Measurements from ENCODE around the gene GK2.

GK2 gene

GRCh38 chr4:79408063-79408462 is at the start of gene GK2:
GK2 (minus strand) TSS chr4:79408228; CDS start chr4:79408200, 28 bp downstream.
- H3K9me3 ChIP-seq (ENCODE audit: low read length): no peaks in the 10 kb centered on the region
- H2AFZ ChIP-seq (ENCODE audit: low read depth, low read length): no peak within 1 kb of the TSS
- H3K36me3 ChIP-seq (ENCODE audit: insufficient read depth, low read length): no peaks in the 10 kb centered on the region
- H3K4me1 ChIP-seq (ENCODE audit: insufficient read depth, low read length): peaks cover 8% of the 10 kb centered on the region
- H3K27me3 ChIP-seq (ENCODE audit: insufficient read depth, low read length): no peaks in the 10 kb centered on the region
- H3K4me3 ChIP-seq (ENCODE audit: low read length): no peak within 1 kb of the TSS

- Histone ChIP-seq H3K9me3 (ENCODE audit: low read length) (no peaks in the 10 kb centered on the region), H2AFZ (ENCODE audit: low read depth, low read length) (no peak overlapping the region), H3K36me3 (ENCODE audit: insufficient read depth, low read length) (no peaks in the 10 kb centered on the region), H3K4me3 (ENCODE audit: low read length) (no peak overlapping the region), H3K27me3 (ENCODE audit: insufficient read depth, low read length) (no peaks in the 10 kb centered on the region), H3K4me1 (ENCODE audit: insufficient read depth, low read length) (no peaks in the 10 kb centered on the region)
These were observed 47.2 kb upstream of the GK2 start for GRCh38 chr4:79455216-79455615.

GRCh38 chr4:79454656-79455055 is 46.6 kb upstream of the GK2 start:
- no peak overlapping the region for H2AFZ ChIP-seq (ENCODE audit: low read depth, low read length)
- H3K27me3 ChIP-seq (ENCODE audit: insufficient read depth, low read length): no peaks in the 10 kb centered on the region
- no peak overlapping the region for H3K4me3 ChIP-seq (ENCODE audit: low read length)
- no peaks in the 10 kb centered on the region for H3K4me1 ChIP-seq (ENCODE audit: insufficient read depth, low read length)
- H3K36me3 ChIP-seq (ENCODE audit: insufficient read depth, low read length): no peaks in the 10 kb centered on the region
- H3K9me3 ChIP-seq (ENCODE audit: low read length): no peaks in the 10 kb centered on the region

- H2AFZ ChIP-seq (ENCODE audit: low read depth, low read length): no peak overlapping the region
- H3K4me1 ChIP-seq (ENCODE audit: insufficient read depth, low read length): no peaks in the 10 kb centered on the region
- no peaks in the 10 kb centered on the region for H3K9me3 ChIP-seq (ENCODE audit: low read length)
- no peak overlapping the region for H3K4me3 ChIP-seq (ENCODE audit: low read length)
- H3K27me3 ChIP-seq (ENCODE audit: insufficient read depth, low read length): no peaks in the 10 kb centered on the region
- no peaks in the 10 kb centered on the region for H3K36me3 ChIP-seq (ENCODE audit: insufficient read depth, low read length)
These were observed 42.0 kb upstream of the GK2 start for GRCh38 chr4:79450053-79450452.

GRCh38 chr4:79446145-79446544 is 38.1 kb upstream of the GK2 start:
- Histone ChIP-seq H3K9me3 (ENCODE audit: low read length) (no peaks in the 10 kb centered on the region), H3K36me3 (ENCODE audit: insufficient read depth, low read length) (no peaks in the 10 kb centered on the region), H3K27me3 (ENCODE audit: insufficient read depth, low read length) (no peaks in the 10 kb centered on the region), H3K4me1 (ENCODE audit: insufficient read depth, low read length) (peaks cover 2% of the 10 kb centered on the region), H3K4me3 (ENCODE audit: low read length) (no peak overlapping the region), H2AFZ (ENCODE audit: low read depth, low read length) (no peak overlapping the region)

GRCh38 chr4:79445371-79445781 is 37.3 kb upstream of the GK2 start:
- Histone ChIP-seq H3K4me1 (ENCODE audit: insufficient read depth, low read length) (peaks cover 2% of the 10 kb centered on the region), H2AFZ (ENCODE audit: low read depth, low read length) (no peak overlapping the region), H3K36me3 (ENCODE audit: insufficient read depth, low read length) (no peaks in the 10 kb centered on the region), H3K27me3 (ENCODE audit: insufficient read depth, low read length) (no peaks in the 10 kb centered on the region), H3K9me3 (ENCODE audit: low read length) (no peaks in the 10 kb centered on the region), H3K4me3 (ENCODE audit: low read length) (no peak overlapping the region)

- Histone ChIP-seq H3K4me3 (ENCODE audit: low read length) (no peak overlapping the region), H3K36me3 (ENCODE audit: insufficient read depth, low read length) (no peaks in the 10 kb centered on the region), H2AFZ (ENCODE audit: low read depth, low read length) (no peak overlapping the region), H3K9me3 (ENCODE audit: low read length) (no peaks in the 10 kb centered on the region), H3K4me1 (ENCODE audit: insufficient read depth, low read length) (peaks cover 2% of the 10 kb centered on the region), H3K27me3 (ENCODE audit: insufficient read depth, low read length) (no peaks in the 10 kb centered on the region)
These were observed 34.4 kb upstream of the GK2 start for GRCh38 chr4:79442422-79442821.

- H2AFZ ChIP-seq (ENCODE audit: low read depth, low read length): no peak overlapping the region
- H3K36me3 ChIP-seq (ENCODE audit: insufficient read depth, low read length): no peaks in the 10 kb centered on the region
- no peaks in the 10 kb centered on the region for H3K9me3 ChIP-seq (ENCODE audit: low read length)
- H3K4me1 ChIP-seq (ENCODE audit: insufficient read depth, low read length): peaks cover 2% of the 10 kb centered on the region
- H3K4me3 ChIP-seq (ENCODE audit: low read length): no peak overlapping the region
- no peaks in the 10 kb centered on the region for H3K27me3 ChIP-seq (ENCODE audit: insufficient read depth, low read length)
These were observed 31.5 kb upstream of the GK2 start for GRCh38 chr4:79439489-79439888.

DNA sequence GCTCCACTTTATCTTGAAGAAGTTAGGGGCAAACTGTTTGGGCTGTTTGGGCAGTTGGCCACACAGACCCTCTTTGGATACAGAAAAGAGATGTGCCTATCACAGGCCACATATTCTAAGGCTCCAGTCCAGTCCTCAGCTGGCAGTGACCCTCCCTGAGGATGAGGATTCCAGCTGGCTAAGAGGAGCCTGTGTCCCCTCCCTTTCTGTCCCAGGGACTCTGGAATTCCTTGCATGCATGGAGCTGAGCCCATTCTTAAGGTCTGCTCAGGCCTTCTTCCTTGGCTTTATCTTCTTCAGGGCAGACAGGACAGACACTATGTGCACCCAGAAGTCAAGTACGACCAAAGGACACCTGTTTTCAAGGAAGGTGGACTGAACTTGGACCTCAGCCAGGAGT is 23.8 kb upstream of the GK2 start:
- Histone ChIP-seq H3K4me3 (ENCODE audit: low read length) (no peak overlapping the region), H3K36me3 (ENCODE audit: insufficient read depth, low read length) (no peaks in the 10 kb centered on the region), H2AFZ (ENCODE audit: low read depth, low read length) (no peak overlapping the region), H3K9me3 (ENCODE audit: low read length) (no peaks in the 10 kb centered on the region), H3K4me1 (ENCODE audit: insufficient read depth, low read length) (no peaks in the 10 kb centered on the region), H3K27me3 (ENCODE audit: insufficient read depth, low read length) (no peaks in the 10 kb centered on the region)

DNA sequence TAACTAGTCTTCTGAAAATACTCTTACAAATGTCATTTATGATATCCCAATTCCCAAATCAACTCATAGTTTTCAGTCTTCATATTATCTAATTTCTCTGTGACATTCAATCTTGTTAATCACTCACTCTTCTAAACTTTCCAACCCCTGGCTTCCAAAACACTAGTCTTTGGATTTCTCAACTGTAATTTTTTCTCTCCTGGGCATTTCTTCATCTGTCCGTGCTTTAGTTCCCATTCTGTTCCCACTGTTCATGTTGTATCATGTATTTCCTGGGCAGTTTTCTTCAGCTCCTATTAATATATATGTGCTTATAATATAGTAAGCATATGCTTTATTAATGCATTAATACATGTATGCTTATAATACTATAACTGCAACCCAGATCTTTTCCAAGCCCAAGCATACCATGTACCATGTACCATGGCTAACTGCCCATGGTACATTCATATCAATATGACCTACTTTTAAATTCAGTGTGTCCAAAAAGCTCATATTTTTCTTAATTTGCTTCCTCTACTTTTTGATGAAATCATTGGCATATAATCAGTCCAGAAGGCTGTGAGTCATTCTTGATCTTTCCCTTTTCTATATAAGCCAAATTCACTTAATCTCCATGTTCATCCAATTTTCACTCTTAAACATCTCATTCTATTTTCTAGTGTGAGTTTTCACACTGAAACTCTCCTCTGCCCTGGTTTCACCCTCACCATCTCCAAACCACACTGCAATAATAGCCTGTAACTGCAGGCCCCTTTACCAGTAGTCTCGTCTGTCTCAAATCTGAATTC is 21.3 kb upstream of the GK2 start:
- no peaks in the 10 kb centered on the region for H3K9me3 ChIP-seq (ENCODE audit: low read length)
- H3K27me3 ChIP-seq (ENCODE audit: insufficient read depth, low read length): no peaks in the 10 kb centered on the region
- no peaks in the 10 kb centered on the region for H3K36me3 ChIP-seq (ENCODE audit: insufficient read depth, low read length)
- no peak overlapping the region for H3K4me3 ChIP-seq (ENCODE audit: low read length)
- no peak overlapping the region for H2AFZ ChIP-seq (ENCODE audit: low read depth, low read length)
- H3K4me1 ChIP-seq (ENCODE audit: insufficient read depth, low read length): no peaks in the 10 kb centered on the region

DNA sequence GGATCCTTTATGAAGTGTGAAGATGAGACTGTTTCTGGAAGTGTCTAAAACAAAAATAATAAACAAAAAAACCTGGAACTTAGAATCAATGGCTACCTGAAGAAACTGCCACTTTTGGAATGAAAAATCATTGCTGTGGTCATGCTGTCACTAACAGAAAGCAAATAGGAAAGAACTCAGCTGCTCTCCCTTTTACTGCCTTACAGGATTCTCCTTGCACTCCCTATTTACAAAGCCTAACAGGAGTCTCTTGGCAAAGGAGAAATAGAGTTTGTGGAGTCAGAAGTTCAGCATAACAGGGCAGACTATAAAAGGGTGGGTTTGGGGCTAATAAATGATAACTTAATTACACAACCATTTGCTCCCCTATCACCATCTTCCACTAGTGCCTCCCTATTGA is 19.0 kb upstream of the GK2 start:
- Histone ChIP-seq H3K9me3 (ENCODE audit: low read length) (no peaks in the 10 kb centered on the region), H3K36me3 (ENCODE audit: insufficient read depth, low read length) (no peaks in the 10 kb centered on the region), H3K27me3 (ENCODE audit: insufficient read depth, low read length) (no peaks in the 10 kb centered on the region), H3K4me1 (ENCODE audit: insufficient read depth, low read length) (no peaks in the 10 kb centered on the region), H2AFZ (ENCODE audit: low read depth, low read length) (no peak overlapping the region), H3K4me3 (ENCODE audit: low read length) (no peak overlapping the region)

DNA sequence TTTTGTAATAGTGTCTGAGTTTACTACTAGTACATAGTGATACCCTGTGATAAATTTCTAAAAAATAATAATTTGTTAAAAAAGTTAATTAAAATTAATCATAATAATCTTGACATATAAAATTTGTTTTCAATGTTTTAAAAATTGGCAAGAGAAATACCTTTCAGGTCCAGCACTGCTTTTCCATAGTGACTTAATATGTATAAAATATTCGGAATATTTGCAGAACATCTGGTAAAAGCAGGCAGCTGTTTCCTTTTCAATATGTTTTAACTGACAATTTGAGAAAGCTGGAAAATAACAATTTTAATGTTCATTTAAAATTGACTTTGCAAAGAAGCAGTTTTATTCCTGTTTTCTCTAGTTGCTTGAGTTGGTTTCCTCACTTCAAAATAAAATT is 17.6 kb upstream of the GK2 start:
- no peaks in the 10 kb centered on the region for H3K4me1 ChIP-seq (ENCODE audit: insufficient read depth, low read length)
- no peak overlapping the region for H3K4me3 ChIP-seq (ENCODE audit: low read length)
- H3K9me3 ChIP-seq (ENCODE audit: low read length): no peaks in the 10 kb centered on the region
- no peak overlapping the region for H2AFZ ChIP-seq (ENCODE audit: low read depth, low read length)
- no peaks in the 10 kb centered on the region for H3K27me3 ChIP-seq (ENCODE audit: insufficient read depth, low read length)
- no peaks in the 10 kb centered on the region for H3K36me3 ChIP-seq (ENCODE audit: insufficient read depth, low read length)

- H3K36me3 ChIP-seq (ENCODE audit: insufficient read depth, low read length): no peaks in the 10 kb centered on the region
- no peaks in the 10 kb centered on the region for H3K27me3 ChIP-seq (ENCODE audit: insufficient read depth, low read length)
- no peak overlapping the region for H3K4me3 ChIP-seq (ENCODE audit: low read length)
- no peaks in the 10 kb centered on the region for H3K9me3 ChIP-seq (ENCODE audit: low read length)
- no peaks in the 10 kb centered on the region for H3K4me1 ChIP-seq (ENCODE audit: insufficient read depth, low read length)
- H2AFZ ChIP-seq (ENCODE audit: low read depth, low read length): no peak overlapping the region
These were observed 13.5 kb upstream of the GK2 start for GRCh38 chr4:79421483-79421882.

DNA sequence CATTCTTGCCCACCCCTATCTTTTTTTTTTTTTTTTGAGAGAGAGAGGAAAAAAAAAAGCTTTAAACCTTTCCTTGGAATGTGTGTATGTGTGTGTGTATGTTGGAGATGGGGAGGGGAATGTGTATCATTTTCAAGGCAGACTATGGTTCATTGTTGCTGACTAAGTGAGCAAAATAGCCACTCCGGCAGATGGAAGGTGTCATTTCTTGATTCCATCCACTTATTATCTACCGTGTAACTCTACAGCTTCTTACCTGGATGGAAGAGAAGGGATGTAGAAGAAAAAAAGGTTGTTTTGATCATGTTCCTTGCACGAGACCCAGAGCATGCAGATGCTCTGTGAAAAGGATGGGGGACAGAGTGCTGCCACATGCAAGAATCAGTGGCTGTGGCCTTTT is 5.9 kb upstream of the GK2 start:
- Histone ChIP-seq H3K27me3 (ENCODE audit: insufficient read depth, low read length) (no peaks in the 10 kb centered on the region), H3K4me1 (ENCODE audit: insufficient read depth, low read length) (peaks cover 19% of the 10 kb centered on the region), H3K9me3 (ENCODE audit: low read length) (peaks cover 1% of the 10 kb centered on the region), H3K4me3 (ENCODE audit: low read length) (no peak overlapping the region), H3K36me3 (ENCODE audit: insufficient read depth, low read length) (no peaks in the 10 kb centered on the region), H2AFZ (ENCODE audit: low read depth, low read length) (no peak overlapping the region)
